Stimulated activated CD4-positive, alpha-beta T cell treated with anti-CD3 and anti-CD28 coated beads, Interleukin-4, amount 100 ng/mL, for 1 hour (primary cell): Measurements from ENCODE around the gene RBM5.

Experiments used
- DNase-seq: peaks from one replicate; pipeline ENCODE4 v3.0.0-alpha.2; 2020

Gene RBM5

GRCh38 chr3:50163572-50164455 is 75.1 kb downstream of the RBM5 start:
- no peak for DNase-seq

GRCh38 chr3:50164481-50164880 is 75.8 kb downstream of the RBM5 start:
- DNase-seq = no peak

GRCh38 chr3:50164984-50165909 is 76.5 kb downstream of the RBM5 start:
- DNase-seq = no peak

GRCh38 chr3:50165910-50166538 is 77.3 kb downstream of the RBM5 start:
- DNase-seq = no peak

- DNase-seq = no peak
Observed at GRCh38 chr3:50166620-50167019, 77.9 kb downstream of the RBM5 start.

GRCh38 chr3:50167069-50167840 is 78.5 kb downstream of the RBM5 start:
- DNase-seq = no peak

- no peak for DNase-seq
Observed at GRCh38 chr3:50167841-50168209, 79.1 kb downstream of the RBM5 start.

- no peak for DNase-seq
Observed at GRCh38 chr3:50168388-50168787, 79.7 kb downstream of the RBM5 start.
